Measurements from ENCODE around the gene VWC2. TPM values are rescaled to one million over a fixed set of nuclear protein-coding genes. Genes with fewer than 3 reads are reported as not detected.

Gene VWC2
- total RNA-seq, 2 experiments from 2014 or later: not detected

DNA sequence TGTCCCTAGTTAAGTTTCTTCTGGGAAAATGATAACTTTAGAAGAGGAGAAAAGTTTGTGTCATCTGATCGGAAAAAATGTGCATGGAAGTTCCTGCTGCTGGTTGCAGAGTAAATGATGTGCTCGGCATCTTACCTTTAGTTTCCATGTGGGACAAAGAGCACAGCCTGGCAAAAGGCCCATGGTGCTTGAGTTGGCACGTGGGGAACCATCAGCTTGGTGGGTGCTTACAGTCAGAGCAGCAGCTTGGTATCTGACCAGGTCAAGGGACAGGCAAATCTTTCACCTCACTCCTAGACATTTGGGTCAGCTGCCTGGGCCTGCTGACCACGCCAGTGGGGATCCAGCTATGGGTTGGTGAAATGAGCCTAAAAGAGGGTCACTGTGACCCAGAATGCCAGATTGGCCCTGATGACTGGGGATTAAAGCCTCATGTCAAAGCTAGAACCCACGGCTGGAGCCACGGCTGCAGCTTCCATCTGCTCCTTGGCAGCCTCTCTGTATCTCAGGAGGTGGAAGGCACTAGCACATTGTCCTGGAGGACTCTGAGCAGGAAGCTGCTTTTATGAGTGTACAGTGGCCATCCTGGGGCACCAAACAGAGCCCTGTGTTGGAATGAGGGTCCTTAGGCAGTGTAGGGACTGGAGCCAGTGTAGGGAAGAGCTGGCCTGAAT is 24.7 kb downstream of the VWC2 start:
- Mint-ChIP-seq H3K36me3 (no peaks in the 10 kb centered on the region), H3K9me3 (no peaks in the 10 kb centered on the region), H3K4me3 (no peak overlapping the region), H3K4me1 (no peaks in the 10 kb centered on the region), H3K27me3 (no peaks in the 10 kb centered on the region), H3K27ac (no peak overlapping the region)
- POLR2A ChIA-PET: no interaction called here
- ATAC-seq (ENCODE audit: low read depth) (no peak), DNase-seq (no peak)

DNA sequence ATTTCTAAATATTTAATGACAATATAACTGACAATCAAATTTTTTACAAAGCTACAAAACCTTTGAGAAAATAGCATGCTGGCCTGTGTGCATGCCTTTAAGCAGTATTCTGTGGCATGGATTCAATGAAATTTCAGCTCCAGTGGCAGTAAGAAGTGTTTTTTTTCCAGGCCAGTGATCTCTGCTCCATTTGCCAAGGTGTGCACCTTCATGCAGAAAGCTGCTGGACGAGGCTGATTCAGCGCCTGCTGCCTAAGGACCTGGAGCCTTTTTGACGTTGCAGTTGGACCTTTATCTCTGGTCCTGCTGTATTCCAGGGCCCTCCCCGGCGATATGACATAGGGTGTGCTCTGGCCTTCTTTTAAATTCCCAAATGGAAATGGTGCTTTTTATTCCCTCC is 26.6 kb downstream of the VWC2 start:
- POLR2A ChIA-PET: no interaction called here
- ATAC-seq (ENCODE audit: low read depth) (no peak), DNase-seq (no peak)
- H3K36me3 Mint-ChIP-seq: no peaks in the 10 kb centered on the region
- H3K9me3 Mint-ChIP-seq: no peaks in the 10 kb centered on the region
- H3K4me1 Mint-ChIP-seq: no peaks in the 10 kb centered on the region
- H3K4me3 Mint-ChIP-seq: no peak overlapping the region
- H3K27ac Mint-ChIP-seq: no peak overlapping the region
- H3K27me3 Mint-ChIP-seq: no peaks in the 10 kb centered on the region

DNA sequence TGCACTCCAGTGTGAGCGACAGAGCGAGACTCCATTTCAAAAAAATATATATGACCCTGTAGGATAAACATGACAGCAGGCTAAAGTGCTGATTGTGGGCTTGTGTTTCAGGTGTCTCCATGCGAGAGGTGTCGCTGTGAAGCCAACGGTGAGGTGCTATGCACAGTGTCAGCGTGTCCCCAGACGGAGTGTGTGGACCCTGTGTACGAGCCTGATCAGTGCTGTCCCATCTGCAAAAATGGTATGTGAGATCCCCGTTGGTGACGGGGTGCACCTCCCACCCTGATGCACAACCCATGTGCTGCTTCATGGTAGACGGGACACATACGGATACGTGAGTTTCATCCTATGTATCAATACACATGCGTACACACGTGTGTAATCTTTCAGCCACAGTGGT is 29.2 kb downstream of the VWC2 start:
- ATAC-seq (ENCODE audit: low read depth) (no peak), DNase-seq (no peak)
- Mint-ChIP-seq H3K27me3 (no peaks in the 10 kb centered on the region), H3K36me3 (no peaks in the 10 kb centered on the region), H3K4me1 (no peaks in the 10 kb centered on the region), H3K9me3 (no peaks in the 10 kb centered on the region), H3K4me3 (no peak overlapping the region), H3K27ac (no peak overlapping the region)
- POLR2A ChIA-PET: no interaction called here

DNA sequence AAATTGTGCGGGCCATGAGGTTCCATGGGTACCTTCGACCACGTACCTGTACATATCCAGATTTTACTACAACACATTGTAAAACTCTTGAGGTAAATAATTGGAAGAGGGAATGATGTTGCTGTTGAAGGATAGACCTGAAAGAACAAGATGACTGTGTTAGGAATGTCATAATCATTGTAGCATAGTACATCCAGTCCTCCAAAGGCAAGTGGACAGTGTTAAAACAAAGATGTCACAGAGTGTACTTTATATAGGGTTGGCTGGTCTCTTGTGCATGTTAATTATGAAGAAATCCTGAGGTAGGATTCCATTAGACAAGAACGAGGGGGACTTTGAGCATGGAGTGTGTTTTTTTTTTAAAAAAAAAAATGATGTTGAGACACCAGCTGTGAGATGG is 30.4 kb downstream of the VWC2 start:
- DNase-seq (no peak), ATAC-seq (ENCODE audit: low read depth) (no peak)
- POLR2A ChIA-PET: no interaction called here
- no peak overlapping the region for H3K4me3 Mint-ChIP-seq
- H3K36me3 Mint-ChIP-seq: no peaks in the 10 kb centered on the region
- H3K27ac Mint-ChIP-seq: no peak overlapping the region
- no peaks in the 10 kb centered on the region for H3K27me3 Mint-ChIP-seq
- H3K9me3 Mint-ChIP-seq: no peaks in the 10 kb centered on the region
- H3K4me1 Mint-ChIP-seq: no peaks in the 10 kb centered on the region

DNA sequence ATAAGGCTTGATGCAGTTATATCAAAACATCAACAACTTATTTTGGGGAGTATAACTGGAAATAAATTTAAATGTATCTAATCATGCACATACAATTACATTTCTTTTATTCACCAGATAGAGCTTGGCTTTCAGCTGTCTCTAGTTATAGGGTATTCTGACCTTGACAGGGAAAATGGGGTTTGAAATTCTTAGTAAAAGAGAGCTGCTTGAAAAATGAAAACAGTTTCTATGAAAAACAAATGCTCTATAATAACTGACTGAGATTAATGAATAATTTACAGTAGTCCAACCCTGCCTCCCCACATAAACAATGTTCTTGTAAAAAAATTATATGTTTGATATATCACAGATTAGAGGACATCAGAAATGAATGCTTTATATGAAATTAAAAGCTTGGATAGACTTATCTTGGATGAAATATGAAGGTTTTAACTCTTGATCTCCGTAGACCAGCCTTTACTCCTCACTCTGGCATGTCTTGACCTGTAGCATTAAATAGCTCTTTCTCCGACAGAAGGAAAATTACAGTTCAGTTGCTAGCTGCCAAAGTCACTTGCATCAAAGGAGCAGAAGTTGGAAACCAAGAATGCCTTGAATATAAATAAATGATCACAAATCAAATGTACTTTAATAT is 32.1 kb downstream of the VWC2 start:
- DNase-seq: no peak
- ATAC-seq (ENCODE audit: low read depth): no peak
- no peaks in the 10 kb centered on the region for H3K27me3 Mint-ChIP-seq
- H3K9me3 Mint-ChIP-seq: no peaks in the 10 kb centered on the region
- no peaks in the 10 kb centered on the region for H3K36me3 Mint-ChIP-seq
- H3K4me1 Mint-ChIP-seq: no peaks in the 10 kb centered on the region
- no peak overlapping the region for H3K27ac Mint-ChIP-seq
- no peak overlapping the region for H3K4me3 Mint-ChIP-seq
- POLR2A ChIA-PET: no interaction called here

DNA sequence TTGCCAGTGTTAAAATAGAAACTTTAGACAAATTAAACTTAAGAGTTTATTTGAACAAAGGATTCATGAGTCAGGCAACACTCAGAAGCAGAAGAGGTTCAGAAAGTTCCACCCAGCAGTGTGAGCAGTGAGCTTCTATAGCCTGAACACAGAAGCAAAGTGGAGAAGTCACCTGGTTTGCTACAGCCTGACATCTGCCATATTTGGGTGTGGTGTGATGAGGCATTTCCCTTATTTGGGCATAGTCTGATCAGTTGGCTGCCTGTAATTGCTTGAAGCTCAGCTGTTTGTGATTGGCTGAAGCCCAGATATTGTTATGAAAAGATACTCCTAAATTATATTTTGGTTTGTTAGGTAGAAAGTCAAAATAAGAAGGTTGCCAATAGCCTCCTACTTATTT is 39.1 kb downstream of the VWC2 start:
- Mint-ChIP-seq H3K9me3 (no peaks in the 10 kb centered on the region), H3K4me3 (no peak overlapping the region), H3K27ac (no peak overlapping the region), H3K36me3 (no peaks in the 10 kb centered on the region), H3K27me3 (no peaks in the 10 kb centered on the region), H3K4me1 (no peaks in the 10 kb centered on the region)
- POLR2A ChIA-PET: no interaction called here
- ATAC-seq (ENCODE audit: low read depth): no peak
- no peak for DNase-seq

DNA sequence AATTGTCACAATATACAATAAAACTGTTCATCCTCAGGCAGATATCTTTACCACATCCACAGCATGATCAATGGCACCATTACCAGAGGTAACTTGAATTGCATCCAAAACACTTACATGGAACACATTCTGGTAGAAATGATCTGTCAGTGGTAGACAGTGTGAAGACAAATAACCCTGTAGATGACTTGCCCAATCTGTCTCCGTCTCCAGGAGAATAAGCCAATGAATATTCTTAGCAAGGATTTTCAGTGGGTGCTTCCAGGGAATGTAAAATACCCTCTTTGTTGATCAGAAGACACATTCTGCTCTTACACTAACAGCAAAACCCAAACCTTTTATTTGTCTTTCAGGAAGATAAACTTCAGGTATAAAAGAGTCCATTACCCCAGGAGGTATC is 43.8 kb downstream of the VWC2 start:
- Mint-ChIP-seq H3K4me1 (no peaks in the 10 kb centered on the region), H3K4me3 (no peak overlapping the region), H3K27ac (no peak overlapping the region), H3K9me3 (no peaks in the 10 kb centered on the region), H3K36me3 (no peaks in the 10 kb centered on the region), H3K27me3 (no peaks in the 10 kb centered on the region)
- DNase-seq (no peak), ATAC-seq (ENCODE audit: low read depth) (no peak)
- POLR2A ChIA-PET: no interaction called here

DNA sequence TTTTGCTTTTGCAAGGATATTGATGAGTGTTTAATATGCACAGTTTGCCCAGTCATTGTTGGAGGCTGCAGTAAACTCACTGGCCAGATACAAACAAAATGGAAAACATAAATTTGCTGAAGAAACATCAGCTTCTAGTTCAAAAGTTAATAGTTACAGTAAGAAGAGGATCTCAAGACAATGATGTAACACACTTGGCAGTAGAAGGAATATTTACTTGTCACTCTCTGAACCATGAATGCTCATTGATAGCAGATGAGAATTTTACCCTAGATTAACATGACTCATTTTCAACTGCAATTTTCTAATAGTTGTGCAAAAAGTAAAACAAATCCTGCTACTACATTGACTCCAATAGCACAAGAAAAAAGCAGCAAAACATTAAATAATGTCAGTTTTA is 47.7 kb downstream of the VWC2 start:
- Mint-ChIP-seq H3K27ac (no peak overlapping the region), H3K27me3 (peaks cover 4% of the 10 kb centered on the region), H3K4me1 (no peaks in the 10 kb centered on the region), H3K36me3 (no peaks in the 10 kb centered on the region), H3K4me3 (no peak overlapping the region), H3K9me3 (no peaks in the 10 kb centered on the region)
- no peak for ATAC-seq (ENCODE audit: low read depth)
- DNase-seq: no peak
- POLR2A ChIA-PET: no interaction called here

DNA sequence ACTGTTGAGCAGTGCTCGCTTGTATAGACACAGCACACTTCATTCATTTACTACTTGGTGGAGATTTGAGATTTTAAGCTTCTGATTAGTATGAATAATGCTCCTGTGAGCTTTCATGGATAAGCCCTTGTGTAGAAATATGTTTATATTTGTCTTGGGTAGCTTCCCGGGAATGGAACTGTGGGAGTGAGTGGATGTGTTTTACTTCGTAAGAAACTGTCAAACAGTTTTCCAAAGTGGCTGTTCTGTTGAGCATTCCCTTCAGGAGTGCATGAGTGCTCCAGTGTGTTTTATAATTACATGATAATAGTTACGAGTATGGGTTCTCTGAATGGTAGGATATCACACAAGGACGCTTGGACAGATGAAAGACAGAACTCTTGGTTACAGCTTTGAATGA is 49.4 kb downstream of the VWC2 start:
- Mint-ChIP-seq H3K4me3 (no peak overlapping the region), H3K4me1 (no peaks in the 10 kb centered on the region), H3K27me3 (peaks cover 4% of the 10 kb centered on the region), H3K9me3 (no peaks in the 10 kb centered on the region), H3K27ac (no peak overlapping the region), H3K36me3 (no peaks in the 10 kb centered on the region)
- ATAC-seq (ENCODE audit: low read depth): no peak
- POLR2A ChIA-PET: no interaction called here
- DNase-seq: no peak

DNA sequence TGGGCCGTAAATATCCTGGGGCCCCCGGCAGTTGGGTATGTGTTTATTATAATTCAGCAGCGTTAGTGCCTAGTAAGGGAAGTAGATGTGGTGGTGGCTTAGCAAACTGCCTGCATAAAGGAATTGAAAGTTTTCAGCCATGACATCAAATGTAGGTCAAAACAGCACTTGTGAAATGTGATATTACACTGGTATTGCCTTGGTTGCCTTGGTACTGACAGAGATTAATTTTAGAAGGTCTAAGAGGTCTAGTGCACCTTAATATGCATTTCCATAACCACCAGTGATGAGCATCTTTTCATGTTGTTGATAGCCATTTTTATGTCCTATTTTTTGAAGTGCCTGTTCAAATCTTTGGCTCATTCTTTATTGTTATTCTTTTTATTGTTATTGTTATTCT is 50.1 kb downstream of the VWC2 start:
- Mint-ChIP-seq H3K27ac (no peak overlapping the region), H3K4me1 (no peaks in the 10 kb centered on the region), H3K9me3 (no peaks in the 10 kb centered on the region), H3K36me3 (no peaks in the 10 kb centered on the region), H3K4me3 (no peak overlapping the region), H3K27me3 (peaks cover 4% of the 10 kb centered on the region)
- no peak for ATAC-seq (ENCODE audit: low read depth)
- DNase-seq: no peak
- POLR2A ChIA-PET: no interaction called here

DNA sequence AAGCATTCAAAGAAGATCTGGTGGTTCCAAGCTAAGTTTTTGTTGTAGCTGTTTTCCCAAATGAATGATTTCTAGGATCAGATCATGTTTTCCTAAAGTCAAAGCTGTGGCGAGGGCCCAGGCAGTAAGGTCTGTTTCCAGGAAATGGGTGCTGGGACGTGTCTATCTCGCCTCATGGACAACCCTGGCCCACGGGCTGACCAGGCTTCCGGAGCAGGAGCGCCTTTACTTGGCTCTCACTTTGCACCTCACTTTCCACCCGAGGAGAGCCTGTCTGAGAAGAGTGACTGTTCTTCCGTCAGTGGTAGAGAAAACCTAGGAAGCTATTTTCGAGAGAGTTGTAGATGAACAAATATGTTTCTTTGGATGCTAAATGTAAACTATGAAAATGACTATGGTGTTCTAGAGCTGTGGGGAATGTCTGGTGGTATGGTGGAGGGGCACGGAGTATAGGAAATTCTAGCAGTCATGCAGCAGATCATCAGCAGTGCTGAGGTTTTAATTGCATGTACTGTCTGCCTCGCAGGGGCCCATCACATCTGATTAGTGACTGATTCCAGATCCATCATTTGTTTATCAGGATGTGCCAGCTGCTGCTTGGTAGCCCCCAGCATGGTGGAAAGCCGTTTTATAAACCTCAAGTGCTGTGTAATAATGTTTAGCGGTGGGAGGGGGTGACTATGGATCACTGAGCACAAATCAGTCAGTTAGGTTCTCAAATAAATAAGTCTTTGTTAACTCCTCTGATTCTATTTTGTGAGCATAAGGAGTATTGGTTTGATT is 66.6 kb downstream of the VWC2 start:
- Mint-ChIP-seq H3K27ac (no peak overlapping the region), H3K4me1 (no peaks in the 10 kb centered on the region), H3K4me3 (no peak overlapping the region), H3K27me3 (no peaks in the 10 kb centered on the region), H3K9me3 (no peaks in the 10 kb centered on the region), H3K36me3 (no peaks in the 10 kb centered on the region)
- POLR2A ChIA-PET: no interaction called here
- no peak for DNase-seq
- ATAC-seq (ENCODE audit: low read depth): no peak

DNA sequence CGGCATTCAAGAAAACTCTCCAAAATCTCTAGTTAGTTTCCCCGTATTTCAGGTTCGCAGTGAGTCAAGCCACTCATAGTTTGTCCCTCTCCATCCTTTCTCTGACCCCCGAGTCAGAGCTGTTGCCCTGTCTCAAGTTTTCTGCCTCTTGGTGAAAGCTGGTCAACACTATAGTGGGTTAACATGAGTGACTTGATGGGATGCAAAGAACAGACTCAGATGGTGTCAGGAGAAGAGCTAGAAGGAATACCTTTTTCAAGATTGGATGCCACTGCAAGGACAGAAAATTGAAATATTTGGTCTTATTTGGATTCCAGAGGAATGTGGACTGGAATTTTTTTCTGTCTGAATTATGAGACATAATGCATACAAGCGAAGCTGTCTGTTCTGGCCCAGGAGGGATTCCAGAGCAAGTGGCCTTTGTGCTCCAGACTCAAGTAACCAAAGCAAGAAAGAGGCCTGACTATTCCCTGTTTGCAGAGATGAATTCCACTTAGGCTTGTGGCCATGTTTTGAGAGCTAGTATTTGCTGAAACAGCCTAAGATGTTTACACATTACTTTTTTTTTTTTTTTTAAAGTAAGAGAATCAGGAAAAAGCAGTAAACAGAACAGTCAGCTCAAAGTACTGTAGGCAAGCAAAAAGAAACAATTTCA is 67.4 kb downstream of the VWC2 start:
- Mint-ChIP-seq H3K27ac (no peak overlapping the region), H3K27me3 (no peaks in the 10 kb centered on the region), H3K4me1 (no peaks in the 10 kb centered on the region), H3K9me3 (no peaks in the 10 kb centered on the region), H3K36me3 (no peaks in the 10 kb centered on the region), H3K4me3 (no peak overlapping the region)
- DNase-seq: no peak
- POLR2A ChIA-PET: no interaction called here
- ATAC-seq (ENCODE audit: low read depth): no peak

DNA sequence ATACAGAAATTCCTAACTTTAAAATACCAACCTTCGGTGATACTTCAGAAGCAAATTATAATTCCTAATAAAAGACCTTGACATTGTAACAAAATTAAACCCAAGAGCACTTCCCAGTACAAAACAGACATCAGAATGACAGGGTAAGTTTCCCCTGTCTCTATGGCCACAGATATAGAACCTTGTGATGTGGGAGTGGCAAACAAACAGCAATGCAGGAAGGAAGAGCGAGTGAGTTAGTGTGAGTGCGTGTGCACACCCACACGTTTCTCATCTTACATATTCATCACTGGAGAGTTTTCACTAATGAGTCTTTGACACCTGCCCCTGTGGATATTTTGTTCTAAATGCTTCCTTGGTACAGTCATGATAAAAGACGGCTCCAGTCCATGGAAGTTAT is 72.2 kb downstream of the VWC2 start:
- DNase-seq (no peak), ATAC-seq (ENCODE audit: low read depth) (no peak)
- H3K36me3 Mint-ChIP-seq: no peaks in the 10 kb centered on the region
- H3K4me1 Mint-ChIP-seq: no peaks in the 10 kb centered on the region
- H3K27ac Mint-ChIP-seq: no peak overlapping the region
- no peak overlapping the region for H3K4me3 Mint-ChIP-seq
- POLR2A ChIA-PET: no interaction called here
- no peaks in the 10 kb centered on the region for H3K9me3 Mint-ChIP-seq
- H3K27me3 Mint-ChIP-seq: no peaks in the 10 kb centered on the region

Data from activated naive CD8-positive, alpha-beta T cell treated with anti-CD3 and anti-CD28 coated beads, Interleukin-2, amount 10 ng/mL, durations not matched to agents 7 days and 5 days (primary cell).